ENCODE measurements around the gene KIAA1210. TPM values are rescaled to one million over a fixed set of nuclear protein-coding genes. Genes with fewer than 3 reads are reported as not detected.

Gene KIAA1210
- total RNA-seq, 1 experiment from 2014 or later: not detected

- in situ Hi-C loops (cut with HindIII; ENCODE audit: low pct_unique_long_range_greater_than_20kb, low sequenced_read_pairs): no loop called here
- Histone ChIP-seq H3K9me3 (ENCODE audit: control insufficient read depth, insufficient read depth, low read depth, low read length) (no peaks in the 10 kb centered on the region), H3K4me1 (ENCODE audit: control insufficient read depth, insufficient read depth, low read length) (no peaks in the 10 kb centered on the region), H3K36me3 (ENCODE audit: control insufficient read depth, insufficient read depth, low read length) (no peaks in the 10 kb centered on the region), H3K4me3 (ENCODE audit: low read depth in 2 of 2, low read length in 2 of 2) (no peak overlapping the region), H3K27ac (ENCODE audit: low read length) (no peak overlapping the region), H3K27me3 (ENCODE audit: control insufficient read depth, insufficient read depth, low read length) (peaks cover 4% of the 10 kb centered on the region)
- TF ChIP-seq POLR2AphosphoS5 (IDR thresholded peaks at IDR 0.05; ENCODE audit: low read depth, low read length) (no peak), SIN3A (IDR thresholded peaks at IDR 0.05; ENCODE audit: borderline replicate concordance, insufficient read depth, low read depth, low read length) (no peak), TCF7L2 (IDR thresholded peaks at IDR 0.05; ENCODE audit: low read depth, low read length) (no peak)
- TF ChIP-seq, protein P1, sequence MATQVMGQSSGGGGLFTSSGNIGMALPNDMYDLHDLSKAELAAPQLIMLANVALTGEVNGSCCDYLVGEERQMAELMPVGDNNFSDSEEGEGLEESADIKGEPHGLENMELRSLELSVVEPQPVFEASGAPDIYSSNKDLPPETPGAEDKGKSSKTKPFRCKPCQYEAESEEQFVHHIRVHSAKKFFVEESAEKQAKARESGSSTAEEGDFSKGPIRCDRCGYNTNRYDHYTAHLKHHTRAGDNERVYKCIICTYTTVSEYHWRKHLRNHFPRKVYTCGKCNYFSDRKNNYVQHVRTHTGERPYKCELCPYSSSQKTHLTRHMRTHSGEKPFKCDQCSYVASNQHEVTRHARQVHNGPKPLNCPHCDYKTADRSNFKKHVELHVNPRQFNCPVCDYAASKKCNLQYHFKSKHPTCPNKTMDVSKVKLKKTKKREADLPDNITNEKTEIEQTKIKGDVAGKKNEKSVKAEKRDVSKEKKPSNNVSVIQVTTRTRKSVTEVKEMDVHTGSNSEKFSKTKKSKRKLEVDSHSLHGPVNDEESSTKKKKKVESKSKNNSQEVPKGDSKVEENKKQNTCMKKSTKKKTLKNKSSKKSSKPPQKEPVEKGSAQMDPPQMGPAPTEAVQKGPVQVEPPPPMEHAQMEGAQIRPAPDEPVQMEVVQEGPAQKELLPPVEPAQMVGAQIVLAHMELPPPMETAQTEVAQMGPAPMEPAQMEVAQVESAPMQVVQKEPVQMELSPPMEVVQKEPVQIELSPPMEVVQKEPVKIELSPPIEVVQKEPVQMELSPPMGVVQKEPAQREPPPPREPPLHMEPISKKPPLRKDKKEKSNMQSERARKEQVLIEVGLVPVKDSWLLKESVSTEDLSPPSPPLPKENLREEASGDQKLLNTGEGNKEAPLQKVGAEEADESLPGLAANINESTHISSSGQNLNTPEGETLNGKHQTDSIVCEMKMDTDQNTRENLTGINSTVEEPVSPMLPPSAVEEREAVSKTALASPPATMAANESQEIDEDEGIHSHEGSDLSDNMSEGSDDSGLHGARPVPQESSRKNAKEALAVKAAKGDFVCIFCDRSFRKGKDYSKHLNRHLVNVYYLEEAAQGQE (IDR thresholded peaks at IDR 0.05; ENCODE audit: insufficient read depth in 1 of 2, low read depth in 2 of 2, low read length in 1 of 2): no peak
- TF ChIP-seq, protein P2, sequence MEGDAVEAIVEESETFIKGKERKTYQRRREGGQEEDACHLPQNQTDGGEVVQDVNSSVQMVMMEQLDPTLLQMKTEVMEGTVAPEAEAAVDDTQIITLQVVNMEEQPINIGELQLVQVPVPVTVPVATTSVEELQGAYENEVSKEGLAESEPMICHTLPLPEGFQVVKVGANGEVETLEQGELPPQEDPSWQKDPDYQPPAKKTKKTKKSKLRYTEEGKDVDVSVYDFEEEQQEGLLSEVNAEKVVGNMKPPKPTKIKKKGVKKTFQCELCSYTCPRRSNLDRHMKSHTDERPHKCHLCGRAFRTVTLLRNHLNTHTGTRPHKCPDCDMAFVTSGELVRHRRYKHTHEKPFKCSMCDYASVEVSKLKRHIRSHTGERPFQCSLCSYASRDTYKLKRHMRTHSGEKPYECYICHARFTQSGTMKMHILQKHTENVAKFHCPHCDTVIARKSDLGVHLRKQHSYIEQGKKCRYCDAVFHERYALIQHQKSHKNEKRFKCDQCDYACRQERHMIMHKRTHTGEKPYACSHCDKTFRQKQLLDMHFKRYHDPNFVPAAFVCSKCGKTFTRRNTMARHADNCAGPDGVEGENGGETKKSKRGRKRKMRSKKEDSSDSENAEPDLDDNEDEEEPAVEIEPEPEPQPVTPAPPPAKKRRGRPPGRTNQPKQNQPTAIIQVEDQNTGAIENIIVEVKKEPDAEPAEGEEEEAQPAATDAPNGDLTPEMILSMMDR (IDR thresholded peaks at IDR 0.05): no peak
- ATAC-seq (no peak), DNase-seq (ENCODE audit: low read depth, low spot score) (no peak)
- intact Hi-C loops (cut with micrococcal nuclease; ENCODE audit: unreplicated experiment): no loop called here
- ChIA-PET POLR2A (interaction anchor here (0.5 kb wide), 1 partner anchor 295 kb away, joined by 10 read pairs; no protein-coding TSS in a partner anchor), CTCF (no interaction called here)
- BruUV-seq (replicated peaks): no TSS peak
Measured at GRCh38 chrX:119150163-119151050, 22.8 kb upstream of the KIAA1210 start.

GRCh38 chrX:119147486-119147885 lies 19.9 kb upstream of the KIAA1210 start:
- no peaks in the 10 kb centered on the region for H3K9me3 ChIP-seq (ENCODE audit: control insufficient read depth, insufficient read depth, low read depth, low read length)
- H3K27me3 ChIP-seq (ENCODE audit: control insufficient read depth, insufficient read depth, low read length): peaks cover 2% of the 10 kb centered on the region
- intact Hi-C loops (cut with micrococcal nuclease; ENCODE audit: unreplicated experiment) (no loop called here), in situ Hi-C loops (cut with HindIII; ENCODE audit: low pct_unique_long_range_greater_than_20kb, low sequenced_read_pairs) (no loop called here)
- TF ChIP-seq, protein P2 (IDR thresholded peaks at IDR 0.05): no peak
- H3K4me3 ChIP-seq (ENCODE audit: low read depth in 2 of 2, low read length in 2 of 2): no peak overlapping the region
- ChIA-PET POLR2A (no interaction called here), CTCF (no interaction called here)
- H3K4me1 ChIP-seq (ENCODE audit: control insufficient read depth, insufficient read depth, low read length): no peaks in the 10 kb centered on the region
- no peak for ATAC-seq
- H3K27ac ChIP-seq (ENCODE audit: low read length): no peak overlapping the region
- DNase-seq (ENCODE audit: low read depth, low spot score): no peak
- no peaks in the 10 kb centered on the region for H3K36me3 ChIP-seq (ENCODE audit: control insufficient read depth, insufficient read depth, low read length)
- no TSS peak for BruUV-seq (replicated peaks)

Measured in Panc1 (cell line).